GM10266 (cell line): ENCODE data around the gene STRADA.

Experiments used
- DNase-seq: peaks from one replicate; pipeline ENCODE4 v3.0.0; 2012; ENCODE audit errors: extremely low spot score
- CTCF ChIP-seq: IDR thresholded peaks from 2 replicates; pipeline ENCODE4 v1.5.1; 2012; ENCODE audit warnings: mild to moderate bottlenecking, low read depth; ENCODE audit not compliant: control insufficient read depth, insufficient read depth; ENCODE audit errors: missing control alignments

STRADA gene

GRCh38 chr17:63768433-63768832 lies 26.8 kb upstream of the STRADA start:
- no peak for TF ChIP-seq CTCF
- DNase-seq = no peak

- TF ChIP-seq CTCF = no peak
Measured at GRCh38 chr17:63766754-63767153, 25.2 kb upstream of the STRADA start.

GRCh38 chr17:63764716-63765115 lies 23.1 kb upstream of the STRADA start:
- no peak for DNase-seq
- no peak for TF ChIP-seq CTCF

More at GRCh38 chr17:63766754-63767153, 25.2 kb upstream of the STRADA start:
- DNase-seq = no peak

- no peak for DNase-seq
- TF ChIP-seq CTCF = no peak
Measured at GRCh38 chr17:63762161-63763078, 20.8 kb upstream of the STRADA start.

GRCh38 chr17:63760771-63761539 lies 19.4 kb upstream of the STRADA start:
- TF ChIP-seq CTCF = no peak
- no peak for DNase-seq

- no peak for TF ChIP-seq CTCF
- no peak for DNase-seq
Measured at GRCh38 chr17:63758428-63758827, 16.8 kb upstream of the STRADA start.
